Stimulated activated CD8-positive, alpha-beta memory T cell treated with anti-CD3 and anti-CD28 coated beads, Interleukin-2, amount 100 ng/mL, for 1 hour (primary cell): Measurements from ENCODE around the gene NAB1.
"Not testable (repeated sequence)": the region's sequence is repeated elsewhere in the genome, so short reads cannot be mapped to it uniquely, and the experiment has no call there.

ENCODE experiments used
- DNase-seq, 2 donors: peaks; one replicate each; pipeline ENCODE4 v3.0.0-alpha.2; 2020; ENCODE audit warnings: low read depth in 2 of 2

Gene NAB1

GRCh38 chr2:190649035-190649797 is at the start of gene NAB1:
TSS of gene NAB1 (plus strand) at chr2:190649083. CDS start at chr2:190659177, 10,094 bp downstream.
- DNase-seq = peak; percentile 20 to 38

- no peak for DNase-seq
Observed at GRCh38 chr2:190599546-190600220, 49.2 kb upstream of the NAB1 start.

- no peak for DNase-seq
Observed at GRCh38 chr2:190600293-190601103, 48.4 kb upstream of the NAB1 start.

- DNase-seq = no peak
Observed at GRCh38 chr2:190603374-190603773, 45.5 kb upstream of the NAB1 start.

- no peak for DNase-seq
Observed at GRCh38 chr2:190607014-190607597, 41.8 kb upstream of the NAB1 start.

GRCh38 chr2:190607657-190608357 is 41.1 kb upstream of the NAB1 start:
- no peak for DNase-seq

GRCh38 chr2:190608863-190609262 is 40.0 kb upstream of the NAB1 start:
- DNase-seq = not testable (repeated sequence)

- DNase-seq = not testable (repeated sequence)
Observed at GRCh38 chr2:190609397-190609796, 39.5 kb upstream of the NAB1 start.

GRCh38 chr2:190610528-190610927 is 38.4 kb upstream of the NAB1 start:
- not testable (repeated sequence) for DNase-seq

- DNase-seq = no peak
Observed at GRCh38 chr2:190615555-190616200, 33.2 kb upstream of the NAB1 start.

GRCh38 chr2:190618030-190618429 is 30.9 kb upstream of the NAB1 start:
- DNase-seq = no peak

GRCh38 chr2:190625691-190626090 is 23.2 kb upstream of the NAB1 start:
- no peak for DNase-seq

GRCh38 chr2:190626641-190627210 is 22.2 kb upstream of the NAB1 start:
- DNase-seq = no peak

GRCh38 chr2:190627448-190628412 is 21.2 kb upstream of the NAB1 start:
- no peak for DNase-seq

GRCh38 chr2:190628591-190629319 is 20.1 kb upstream of the NAB1 start:
- DNase-seq = no peak

GRCh38 chr2:190634381-190634780 is 14.5 kb upstream of the NAB1 start:
- no peak for DNase-seq

GRCh38 chr2:190635781-190636180 is 13.1 kb upstream of the NAB1 start:
- no peak for DNase-seq

- no peak for DNase-seq
Observed at GRCh38 chr2:190636361-190636760, 12.5 kb upstream of the NAB1 start.

- DNase-seq = no peak
Observed at GRCh38 chr2:190637281-190637734, 11.6 kb upstream of the NAB1 start.
